A673 (cell line): ENCODE data around the gene AFG1L. TPM values are rescaled to one million over a fixed set of nuclear protein-coding genes. Genes with fewer than 3 reads are reported as not detected.

Experiments used
- BruUV-seq: library from RNA; stranded (reverse); fragments of 400-500 nt; replicated peaks from 2 replicates; lab custom pipeline; 2021; lab: Mats Ljungman, UMichigan
- CTCF ChIA-PET: fragments of 300-600 bp; sonication (Branson Sonifier 250); formaldehyde crosslinking; loops from one replicate; lab custom pipeline; 2022; ENCODE audit warnings: antibody characterized with exemption; lab: Charles Lee
- POLR2A ChIA-PET: fragments of 300-600 bp; sonication (Branson Sonifier 250); formaldehyde crosslinking; loops from one replicate; lab custom pipeline; 2022; ENCODE audit warnings: antibody characterized with exemption; ENCODE audit not compliant: low non-redundant PET; lab: Charles Lee
- DNase-seq: peaks from one replicate; pipeline ENCODE4 v3.0.0-alpha.2; 2015; ENCODE audit warnings: low spot score
- H3K27ac ChIP-seq: fragments of 200-600 bp; sonication (generic); 2 replicates; pipeline ENCODE4 v1.5.1; 2016; ENCODE audit warnings: mixed run types, low read depth, mild to moderate bottlenecking, mixed read lengths, antibody characterized with exemption, low read length; ENCODE audit not compliant: poor library complexity, severe bottlenecking
- H3K27me3 ChIP-seq: fragments of 200-600 bp; sonication (generic); replicated peaks from 2 replicates; pipeline ENCODE4 v1.6.1; 2017; ENCODE audit warnings: mixed run types, low read depth, mild to moderate bottlenecking, mixed read lengths, antibody characterized with exemption, low read length; ENCODE audit not compliant: insufficient read depth, poor library complexity
- H3K36me3 ChIP-seq: fragments of 200-600 bp; sonication (generic); 2 replicates; pipeline ENCODE4 v1.6.1; 2016; ENCODE audit warnings: mixed run types, mild to moderate bottlenecking, mixed read lengths, antibody characterized with exemption, low read length; ENCODE audit not compliant: insufficient read depth, poor library complexity, severe bottlenecking
- H3K4me1 ChIP-seq: fragments of 200-600 bp; sonication (generic); 2 replicates; pipeline ENCODE4 v1.6.1; 2017; ENCODE audit warnings: mixed run types, mild to moderate bottlenecking, mixed read lengths, antibody characterized with exemption, low read length; ENCODE audit not compliant: insufficient read depth, poor library complexity, severe bottlenecking
- H3K4me3 ChIP-seq: fragments of 200-600 bp; sonication (generic); 2 replicates; pipeline ENCODE4 v1.5.1; 2016; ENCODE audit warnings: low read depth, mixed run types, mild to moderate bottlenecking, mixed read lengths, low read length; ENCODE audit not compliant: poor library complexity, severe bottlenecking
- H3K9me3 ChIP-seq: fragments of 200-600 bp; sonication (generic); 2 replicates; pipeline ENCODE4 v1.6.1; 2016; ENCODE audit warnings: mixed run types, low read depth, mild to moderate bottlenecking, mixed read lengths, antibody characterized with exemption, low read length; ENCODE audit not compliant: poor library complexity, severe bottlenecking
- EZH2 ChIP-seq: fragments of 200-600 bp; sonication (generic); IDR thresholded peaks from 2 replicates; pipeline ENCODE4 v1.6.1; 2017; ENCODE audit warnings: borderline replicate concordance, low read depth, mild to moderate bottlenecking, mixed read lengths, antibody characterized with exemption, low read length; ENCODE audit not compliant: poor library complexity, severe bottlenecking
- intact Hi-C: fragments of 100-400 bp; cut with micrococcal nuclease; formaldehyde crosslinking; loops from one replicate; pipeline ENCODE4 v1.10.0; 2022; ENCODE audit not compliant: unreplicated experiment
- total RNA-seq: library from RNA; stranded (reverse); gene quantifications from 2 replicates; pipeline ENCODE4 v1.2.3, GENCODE V29; 2021
- TF ChIP-seq, protein P1 (sequence below): fragments of 300-800, 200-600 bp; sonication (generic); conservative IDR thresholded peaks from 2 replicates; pipeline ENCODE4 v1.5.1; 2017; ENCODE audit warnings: low read depth, mild to moderate bottlenecking, antibody characterized with exemption, low read length, moderate library complexity, mixed read lengths

Gene AFG1L
- total RNA-seq, 1 experiment from 2014 or later: 7.5 TPM

DNA sequence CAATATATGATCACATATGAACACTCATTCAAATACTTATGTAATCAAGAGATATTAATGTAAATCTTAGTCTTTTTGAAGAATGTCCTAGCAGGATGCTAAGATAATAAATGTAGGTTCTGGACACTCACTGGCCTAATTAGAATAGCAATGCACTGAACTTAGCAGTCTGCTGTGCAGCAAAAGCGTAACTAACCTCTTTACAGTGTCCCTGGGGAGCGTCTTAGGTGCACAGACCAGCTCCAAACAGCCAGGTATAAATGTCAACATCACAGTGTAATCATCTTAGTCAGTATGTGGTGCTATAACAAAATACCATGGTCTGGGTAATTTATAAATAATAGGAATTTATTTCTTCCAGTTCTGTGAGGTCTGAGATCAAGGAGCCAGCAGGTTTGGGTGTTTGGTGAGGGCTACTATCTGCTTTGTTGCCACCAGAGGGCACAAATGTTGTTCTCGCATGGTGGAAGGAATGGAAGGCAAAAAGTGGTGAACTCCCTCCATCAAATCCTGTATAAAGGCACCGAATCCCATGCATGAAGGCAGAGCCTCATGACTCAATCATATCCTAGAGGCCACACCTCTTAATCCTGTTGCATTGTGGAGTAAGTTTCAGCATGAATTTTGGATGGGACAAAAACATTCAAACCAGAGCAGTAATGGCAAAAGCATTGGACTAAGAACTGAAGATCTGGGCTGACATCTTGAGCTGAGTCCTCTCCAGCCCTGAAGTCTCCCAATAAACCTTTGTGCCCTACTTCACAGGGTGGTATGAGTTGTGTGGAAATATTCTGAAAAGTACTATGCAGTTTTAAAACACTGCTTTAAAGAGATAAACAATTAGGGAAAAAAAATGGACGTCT lies 224.1 kb downstream of the AFG1L start:
- CTCF ChIA-PET: interaction anchor here (0.8 kb wide), 1 partner anchor 553 kb away, joined by 3 read pairs; no protein-coding TSS in a partner anchor
- Histone ChIP-seq H3K4me1 (no peaks in the 10 kb centered on the region), H3K9me3 (no peaks in the 10 kb centered on the region), H3K36me3 (no peaks in the 10 kb centered on the region), H3K4me3 (no peak overlapping the region), H3K27me3 (no peaks in the 10 kb centered on the region), H3K27ac (no peak overlapping the region)
- no peak for TF ChIP-seq EZH2
- TF ChIP-seq, protein P1, sequence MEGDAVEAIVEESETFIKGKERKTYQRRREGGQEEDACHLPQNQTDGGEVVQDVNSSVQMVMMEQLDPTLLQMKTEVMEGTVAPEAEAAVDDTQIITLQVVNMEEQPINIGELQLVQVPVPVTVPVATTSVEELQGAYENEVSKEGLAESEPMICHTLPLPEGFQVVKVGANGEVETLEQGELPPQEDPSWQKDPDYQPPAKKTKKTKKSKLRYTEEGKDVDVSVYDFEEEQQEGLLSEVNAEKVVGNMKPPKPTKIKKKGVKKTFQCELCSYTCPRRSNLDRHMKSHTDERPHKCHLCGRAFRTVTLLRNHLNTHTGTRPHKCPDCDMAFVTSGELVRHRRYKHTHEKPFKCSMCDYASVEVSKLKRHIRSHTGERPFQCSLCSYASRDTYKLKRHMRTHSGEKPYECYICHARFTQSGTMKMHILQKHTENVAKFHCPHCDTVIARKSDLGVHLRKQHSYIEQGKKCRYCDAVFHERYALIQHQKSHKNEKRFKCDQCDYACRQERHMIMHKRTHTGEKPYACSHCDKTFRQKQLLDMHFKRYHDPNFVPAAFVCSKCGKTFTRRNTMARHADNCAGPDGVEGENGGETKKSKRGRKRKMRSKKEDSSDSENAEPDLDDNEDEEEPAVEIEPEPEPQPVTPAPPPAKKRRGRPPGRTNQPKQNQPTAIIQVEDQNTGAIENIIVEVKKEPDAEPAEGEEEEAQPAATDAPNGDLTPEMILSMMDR: peak; percentile 71
- POLR2A ChIA-PET: no interaction called here
- intact Hi-C loops: no loop called here
- BruUV-seq: no TSS peak
- DNase-seq: peak; percentile 61

DNA sequence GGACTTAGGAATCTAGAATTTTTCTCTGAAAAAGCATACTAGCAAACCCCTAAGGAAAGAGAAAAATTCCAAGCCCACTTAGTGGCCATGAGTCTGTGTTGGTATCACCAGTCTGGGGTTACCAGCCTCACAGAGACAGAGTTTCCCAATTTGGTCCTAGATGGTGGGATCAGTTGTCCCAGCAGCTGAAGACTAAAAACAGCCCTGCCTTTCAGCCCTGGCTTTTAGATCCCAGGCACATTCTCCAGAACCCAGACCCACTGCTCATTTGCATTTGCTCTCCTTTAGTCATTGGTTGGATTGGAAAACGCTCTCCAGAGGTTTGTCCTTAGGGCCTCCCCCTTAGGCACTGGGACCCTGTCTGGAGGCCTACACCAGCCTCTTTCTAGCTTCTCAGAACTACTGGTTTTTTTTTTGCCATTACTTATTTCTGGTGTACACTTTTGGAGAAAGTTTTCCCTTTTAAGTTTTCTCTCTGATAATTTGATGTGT lies 226.8 kb downstream of the AFG1L start:
- ChIA-PET POLR2A (no interaction called here), CTCF (no interaction called here)
- intact Hi-C loops: no loop called here
- Histone ChIP-seq H3K27me3 (no peaks in the 10 kb centered on the region), H3K9me3 (no peaks in the 10 kb centered on the region), H3K4me1 (no peaks in the 10 kb centered on the region), H3K27ac (no peak overlapping the region), H3K4me3 (no peak overlapping the region), H3K36me3 (no peaks in the 10 kb centered on the region)
- DNase-seq: no peak
- BruUV-seq: no TSS peak
- TF ChIP-seq EZH2: no peak

GRCh38 chr6:108523697-108524096 lies 228.8 kb downstream of the AFG1L start:
- Histone ChIP-seq H3K9me3 (no peaks in the 10 kb centered on the region), H3K27ac (no peak overlapping the region), H3K36me3 (no peaks in the 10 kb centered on the region), H3K27me3 (no peaks in the 10 kb centered on the region), H3K4me3 (no peak overlapping the region), H3K4me1 (no peaks in the 10 kb centered on the region)
- TF ChIP-seq, protein P1: no peak
- TF ChIP-seq EZH2: no peak
- CTCF ChIA-PET: no interaction called here
- POLR2A ChIA-PET: no interaction called here
- intact Hi-C loops: no loop called here
- no peak for DNase-seq
- BruUV-seq: no TSS peak
